ENCODE data around the gene SAPCD2.
A peak's percentile ranks its signal among the peaks of the same experiment; 100 is the strongest.
"Not testable (repeated sequence)": the region's sequence is repeated elsewhere in the genome, so short reads cannot be mapped to it uniquely, and the experiment has no call there.

SAPCD2 gene

GRCh38 chr9:137070201-137070905 lies at the start of gene SAPCD2:
SAPCD2 (minus strand) TSS chr9:137070557; CDS start chr9:137070460, 97 bp downstream.
- DNase-seq (ENCODE audit: low spot score) = peak; percentile 88

- DNase-seq (ENCODE audit: low spot score) = not testable (repeated sequence)
These were observed 47.8 kb upstream of the SAPCD2 start for GRCh38 chr9:137118092-137118603.

GRCh38 chr9:137117269-137117731 lies 46.9 kb upstream of the SAPCD2 start:
- DNase-seq (ENCODE audit: low spot score) = no peak

- DNase-seq (ENCODE audit: low spot score) = no peak
These were observed 46.4 kb upstream of the SAPCD2 start for GRCh38 chr9:137116728-137117127.

- DNase-seq (ENCODE audit: low spot score) = no peak
These were observed 45.7 kb upstream of the SAPCD2 start for GRCh38 chr9:137116027-137116507.

GRCh38 chr9:137115394-137116026 lies 45.2 kb upstream of the SAPCD2 start:
- DNase-seq (ENCODE audit: low spot score) = no peak

GRCh38 chr9:137114613-137115393 lies 44.4 kb upstream of the SAPCD2 start, which contains the start of gene DPP7:
DPP7 (minus strand) TSS chr9:137114733; CDS start chr9:137114713, 20 bp downstream.
- DNase-seq (ENCODE audit: low spot score) = peak; percentile 74

- DNase-seq (ENCODE audit: low spot score) = no peak
These were observed 43.9 kb upstream of the SAPCD2 start for GRCh38 chr9:137114220-137114612.

GRCh38 chr9:137113385-137114159 lies 43.2 kb upstream of the SAPCD2 start:
- no peak for DNase-seq (ENCODE audit: low spot score)

GRCh38 chr9:137112564-137113384 lies 42.4 kb upstream of the SAPCD2 start:
- DNase-seq (ENCODE audit: low spot score) = no peak

GRCh38 chr9:137111788-137112563 lies 41.6 kb upstream of the SAPCD2 start:
- DNase-seq (ENCODE audit: low spot score) = no peak

GRCh38 chr9:137110911-137111787 lies 40.8 kb upstream of the SAPCD2 start:
- DNase-seq (ENCODE audit: low spot score) = no peak

GRCh38 chr9:137110147-137110910 lies 40.0 kb upstream of the SAPCD2 start:
- no peak for DNase-seq (ENCODE audit: low spot score)

GRCh38 chr9:137109250-137110146 lies 39.1 kb upstream of the SAPCD2 start:
- no peak for DNase-seq (ENCODE audit: low spot score)

GRCh38 chr9:137108608-137109249 lies 38.4 kb upstream of the SAPCD2 start:
- no peak for DNase-seq (ENCODE audit: low spot score)

- DNase-seq (ENCODE audit: low spot score) = no peak
These were observed 37.6 kb upstream of the SAPCD2 start for GRCh38 chr9:137107982-137108381.
